ENCODE results near the gene STARD3NL.
"Not testable (repeated sequence)": the region's sequence is repeated elsewhere in the genome, so short reads cannot be mapped to it uniquely, and the experiment has no call there.

STARD3NL gene, protein sequence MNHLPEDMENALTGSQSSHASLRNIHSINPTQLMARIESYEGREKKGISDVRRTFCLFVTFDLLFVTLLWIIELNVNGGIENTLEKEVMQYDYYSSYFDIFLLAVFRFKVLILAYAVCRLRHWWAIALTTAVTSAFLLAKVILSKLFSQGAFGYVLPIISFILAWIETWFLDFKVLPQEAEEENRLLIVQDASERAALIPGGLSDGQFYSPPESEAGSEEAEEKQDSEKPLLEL

DNA sequence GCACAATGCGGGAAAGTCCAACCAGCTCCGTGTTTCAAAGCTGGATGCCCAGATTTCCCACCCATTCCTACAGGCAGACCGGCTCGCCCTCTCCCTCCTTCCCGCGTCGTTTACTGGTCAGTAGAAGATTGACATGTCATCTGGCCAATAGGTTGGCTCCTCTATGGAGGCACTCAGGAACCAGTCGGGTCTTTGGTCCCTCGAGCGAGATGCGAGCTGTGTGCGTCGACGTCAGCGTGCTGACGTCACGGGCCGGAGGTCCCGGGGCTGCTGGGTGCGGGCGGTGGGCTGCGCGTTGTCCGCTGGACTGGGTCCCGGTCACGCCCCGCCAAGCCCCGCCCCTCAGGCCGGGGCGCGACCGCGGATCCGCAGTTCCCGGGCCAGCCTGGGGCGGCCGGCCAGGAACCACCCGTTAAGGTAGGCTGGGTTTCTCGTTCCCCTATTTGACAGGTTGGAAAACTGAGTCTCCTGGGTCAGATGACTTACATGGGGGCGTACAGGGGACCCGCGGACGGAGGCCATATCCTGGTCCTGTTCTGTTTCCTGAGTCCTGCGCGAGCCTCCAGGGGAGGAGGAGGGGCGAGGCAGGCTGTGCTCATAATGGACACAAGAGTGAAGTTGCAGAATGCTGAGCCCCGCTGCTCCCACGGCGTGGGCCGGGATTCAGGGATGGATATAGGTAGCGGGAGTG lies at the start of gene STARD3NL:
Gene STARD3NL (plus strand): TSS at position 242 of the 691 bp plus-strand sequence. CDS start 29,260 bp downstream, outside the sequence.
- peak; percentile 91 for DNase-seq

DNA sequence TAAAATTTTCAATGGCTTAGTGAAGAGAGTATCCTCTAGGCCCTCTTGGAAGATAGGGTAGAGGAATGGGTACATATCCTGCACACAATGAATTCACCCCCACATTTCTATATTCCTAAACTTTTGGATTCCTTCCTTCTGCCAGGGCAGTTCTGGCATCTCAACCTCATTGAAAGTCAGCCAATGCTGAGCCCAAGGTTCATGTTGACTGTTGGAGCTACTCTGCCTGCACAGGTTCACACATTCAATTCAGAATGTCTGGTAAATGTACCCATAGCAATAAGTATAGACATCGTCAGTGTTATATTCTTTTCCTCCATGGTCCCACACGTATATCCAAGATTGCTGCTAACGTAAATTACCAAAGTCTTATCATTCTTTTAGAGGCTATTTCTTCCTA lies 48.9 kb upstream of the STARD3NL start:
- DNase-seq, result no peak

DNA sequence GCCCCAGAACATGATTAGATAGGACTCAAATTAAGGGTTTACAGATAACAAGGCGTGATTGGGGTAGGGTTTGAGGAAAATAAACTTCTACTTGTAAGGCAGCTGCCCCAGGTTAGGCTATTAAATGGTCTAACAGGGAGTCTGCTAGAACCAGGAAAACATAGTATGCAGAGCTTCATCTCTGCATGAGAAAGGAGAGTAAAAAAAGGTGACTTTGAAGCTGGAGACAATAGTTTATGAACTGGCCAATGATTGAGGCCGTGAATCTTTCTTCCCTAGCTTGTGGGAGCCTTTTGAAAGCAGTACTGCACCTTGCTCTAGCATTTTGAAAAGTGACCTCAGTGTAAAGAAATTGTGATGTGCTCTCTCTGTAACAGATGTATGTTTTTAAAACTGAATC lies 48.5 kb upstream of the STARD3NL start:
- no peak for DNase-seq

DNA sequence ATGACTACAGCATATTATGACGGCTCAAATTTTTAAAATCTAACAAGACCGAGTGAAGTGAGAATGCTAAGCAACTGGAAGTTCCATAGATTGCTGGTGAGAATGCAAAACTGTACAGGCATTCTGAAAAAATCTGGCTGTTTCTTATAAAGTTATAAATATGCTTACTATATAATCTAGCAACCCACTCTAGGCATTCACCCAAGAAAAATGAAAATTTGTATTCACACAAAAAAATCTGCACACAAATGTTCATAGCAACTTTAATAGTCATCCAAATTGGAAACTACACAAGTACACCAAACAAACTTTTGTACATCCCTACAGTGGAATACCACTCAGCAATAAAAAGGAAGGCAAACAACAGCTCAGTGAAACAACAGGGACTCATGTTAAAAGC lies 39.9 kb upstream of the STARD3NL start:
- DNase-seq, result no peak

DNA sequence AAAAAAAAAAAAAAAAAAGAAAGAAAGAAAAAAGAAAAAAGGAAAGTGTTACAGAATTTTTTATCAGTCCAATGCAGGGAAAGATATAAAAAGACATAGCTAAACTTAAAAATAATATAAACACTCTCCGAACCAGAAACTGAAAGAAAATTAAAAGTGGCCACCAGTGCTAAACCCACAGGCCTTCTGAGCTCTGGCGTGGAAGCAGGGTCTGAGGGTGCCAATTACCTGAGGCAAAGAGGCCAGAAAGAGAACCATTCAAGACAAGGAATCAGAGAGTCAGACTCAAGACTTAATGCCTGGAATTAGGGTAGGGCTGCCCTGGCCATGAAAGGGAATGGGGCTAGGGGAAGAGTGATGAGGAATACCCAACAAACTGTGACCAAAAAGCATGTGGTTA lies 36.9 kb upstream of the STARD3NL start:
- no peak for DNase-seq

DNA sequence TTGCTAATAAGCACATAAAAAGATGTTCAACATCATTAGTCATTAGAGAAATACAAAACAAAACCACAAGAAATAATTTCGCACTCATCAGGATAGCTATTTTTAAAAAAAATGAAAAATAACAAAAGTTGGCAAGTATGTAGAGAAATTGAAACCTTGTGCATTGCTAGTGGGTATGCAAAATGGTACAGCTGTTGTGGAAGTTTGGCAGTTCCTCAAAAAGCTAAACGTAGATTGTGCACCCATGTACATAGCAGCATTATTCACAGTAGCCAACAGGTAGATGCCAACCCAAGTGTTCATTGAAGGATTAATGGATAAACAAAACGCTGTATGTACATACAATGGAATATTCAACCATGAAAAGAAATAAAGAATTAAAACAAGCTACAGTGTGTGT lies 35.3 kb upstream of the STARD3NL start:
- DNase-seq, result no peak

DNA sequence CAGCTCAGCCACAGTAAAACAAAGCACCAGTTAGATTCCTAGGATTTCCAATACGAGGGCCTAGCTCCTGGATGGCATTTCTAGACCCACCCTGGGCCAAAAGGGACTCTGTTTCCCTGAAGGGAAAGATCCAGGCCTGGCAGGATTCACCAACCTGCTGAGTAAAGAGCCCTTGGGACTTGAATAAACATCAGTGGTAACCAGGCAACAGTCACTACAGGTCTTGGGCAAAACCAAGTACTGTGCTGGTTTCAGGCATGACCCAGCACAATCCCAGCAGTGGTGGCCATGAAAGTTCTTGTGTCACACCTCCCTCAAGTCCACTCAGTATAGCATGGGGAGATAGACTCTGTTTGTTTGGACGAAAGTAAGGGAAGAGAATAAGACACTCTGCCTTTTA lies 31.0 kb upstream of the STARD3NL start:
- DNase-seq, result no peak

DNA sequence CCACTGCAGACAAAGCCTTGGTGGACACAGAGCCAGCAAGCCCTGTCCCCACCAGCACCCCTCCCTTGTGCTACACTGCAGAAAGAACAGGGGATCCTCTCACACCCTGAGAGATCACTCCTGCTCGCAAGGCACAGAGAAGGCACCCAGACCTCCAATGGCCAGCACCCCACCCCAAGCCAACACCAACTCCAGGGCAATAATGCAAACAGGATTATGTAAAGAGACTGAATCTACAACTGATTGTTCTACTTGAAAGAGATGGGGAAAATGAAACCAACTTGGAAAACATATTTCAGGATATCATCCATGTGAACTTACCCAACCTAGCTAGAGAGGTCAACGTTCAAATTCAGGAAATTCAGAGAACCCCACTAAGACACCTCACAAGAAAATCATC lies 26.5 kb upstream of the STARD3NL start:
- DNase-seq, result no peak

DNA sequence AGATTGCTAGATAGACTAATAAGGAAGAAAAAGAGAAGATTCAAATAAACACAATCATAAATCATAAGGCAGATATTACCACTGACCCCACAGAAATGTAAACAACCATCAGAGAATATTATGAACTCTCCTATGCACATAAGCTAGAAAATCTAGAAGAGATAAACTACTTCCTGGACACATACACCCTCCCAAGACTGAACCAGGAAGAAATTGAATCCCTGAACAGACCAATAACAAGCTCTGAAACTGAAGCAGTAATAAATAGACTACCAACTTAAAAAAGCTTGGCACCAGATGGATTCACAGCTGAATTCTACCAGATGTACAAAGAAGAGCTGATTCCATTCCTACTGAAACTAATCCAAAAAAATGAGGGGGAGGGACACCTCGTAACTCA lies 24.5 kb upstream of the STARD3NL start:
- no peak for DNase-seq

DNA sequence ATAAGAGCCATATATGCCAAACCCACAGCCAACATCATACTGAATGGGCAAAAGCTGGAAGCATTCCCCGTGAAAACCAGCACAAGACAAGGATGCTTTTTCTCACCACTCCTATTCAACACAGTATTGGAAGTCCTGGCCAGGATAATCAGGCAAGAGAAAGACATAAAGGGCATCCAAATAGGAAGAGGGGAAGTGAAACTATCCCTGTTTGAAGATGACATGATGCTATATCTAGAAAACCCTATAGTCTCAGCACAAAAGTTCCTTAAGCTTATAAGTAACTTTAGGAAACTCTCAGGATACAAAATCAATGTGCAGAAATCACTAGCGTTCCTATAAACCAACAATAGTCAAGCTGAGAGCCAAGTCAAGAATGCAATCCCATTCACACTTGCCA lies 23.8 kb upstream of the STARD3NL start:
- no peak for DNase-seq

DNA sequence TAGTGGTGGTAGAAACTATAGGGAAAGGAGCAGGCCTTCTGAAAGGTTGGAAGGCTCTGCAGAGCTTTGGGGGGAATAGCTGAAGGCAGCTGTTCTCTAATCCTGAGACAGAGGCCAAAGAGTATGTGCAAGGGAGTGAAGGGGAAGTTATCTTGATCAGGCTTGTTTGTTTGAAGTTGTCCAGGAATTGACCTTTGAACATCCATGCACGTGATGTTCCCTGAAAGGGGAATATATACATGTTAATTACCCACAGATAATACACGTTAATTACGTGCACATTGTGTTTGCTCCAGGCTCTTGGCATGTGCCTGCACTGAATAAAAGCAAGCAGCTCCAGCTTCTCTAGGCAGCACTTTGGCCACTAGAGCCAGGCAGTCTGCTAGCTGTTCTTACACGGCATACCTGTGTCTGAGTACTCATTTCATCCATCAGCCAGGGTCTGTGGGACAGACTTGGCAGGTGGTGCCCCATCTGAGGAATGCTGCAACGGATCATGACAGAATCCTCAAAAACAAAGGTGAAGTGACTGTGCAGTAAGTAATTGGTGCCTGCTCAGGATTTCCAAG lies 18.0 kb upstream of the STARD3NL start:
- DNase-seq, result no peak

DNA sequence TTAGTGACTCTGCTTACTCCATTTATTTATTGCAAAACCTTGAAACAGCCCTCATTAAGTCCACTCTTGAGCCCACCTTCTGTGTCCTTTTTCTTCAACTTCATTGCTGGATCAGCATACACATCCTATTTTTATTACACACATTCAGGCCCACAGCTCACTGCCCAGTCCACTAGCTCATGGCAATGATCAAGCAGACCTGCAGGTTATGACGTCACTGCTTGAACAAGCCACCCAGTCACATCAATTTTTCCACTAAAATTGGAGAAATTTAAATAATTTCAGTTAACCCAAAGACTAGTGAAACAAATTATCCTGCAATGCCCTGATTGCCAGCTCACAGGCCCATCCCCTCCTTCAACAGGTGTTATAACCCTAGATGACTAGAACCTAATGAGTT lies 16.0 kb upstream of the STARD3NL start:
- DNase-seq, result no peak

DNA sequence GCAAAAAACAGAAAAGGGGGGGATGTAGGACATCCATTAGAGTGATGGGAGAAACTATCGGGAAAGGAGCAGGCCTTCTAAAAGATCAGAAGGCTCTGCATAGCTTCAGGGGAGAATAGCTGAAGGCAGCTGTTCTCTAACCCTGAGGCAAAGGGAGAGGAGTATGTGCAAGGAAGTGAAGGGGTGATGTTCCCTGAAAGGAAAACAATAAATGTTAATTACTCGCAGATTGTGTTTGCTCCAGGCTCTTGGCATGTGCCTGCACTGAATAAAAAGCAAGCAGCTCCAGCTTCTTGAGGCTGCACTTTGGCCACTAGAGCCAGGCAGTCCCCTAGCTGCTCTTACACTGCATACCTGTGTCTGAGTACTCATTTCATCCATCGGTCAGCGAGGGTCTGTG lies 14.4 kb upstream of the STARD3NL start:
- no peak for DNase-seq

DNA sequence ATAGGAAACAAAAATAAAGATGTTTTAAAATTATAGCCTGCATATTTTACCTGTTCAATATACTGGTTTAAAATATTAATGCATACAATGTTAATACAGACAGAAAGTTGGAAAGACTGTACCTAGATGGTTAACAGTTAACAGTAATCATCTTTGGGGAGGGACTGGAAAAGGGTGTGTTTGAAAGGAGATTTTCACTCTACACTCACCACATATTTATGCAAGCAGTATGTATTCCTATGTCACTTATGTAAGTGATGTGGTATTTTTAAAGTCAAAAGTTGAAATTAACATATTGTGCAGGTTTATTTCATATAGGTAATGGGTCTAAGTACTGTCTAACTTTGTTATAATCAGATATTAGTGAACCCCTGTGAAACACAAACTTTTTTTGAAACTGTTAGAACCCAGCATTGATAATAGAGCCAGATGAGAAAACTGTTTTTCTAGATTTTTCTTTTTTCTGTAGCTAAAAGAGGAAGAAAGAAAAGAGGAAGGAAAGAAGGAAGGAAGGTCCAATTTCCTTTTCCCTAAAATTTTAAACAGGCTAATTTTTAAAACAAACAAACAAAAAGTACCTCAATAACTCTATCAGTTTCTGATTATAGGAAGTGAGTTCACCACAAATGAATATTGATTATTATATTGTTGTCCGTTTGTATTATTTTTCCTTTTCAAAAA lies 9.0 kb upstream of the STARD3NL start:
- no peak for DNase-seq

DNA sequence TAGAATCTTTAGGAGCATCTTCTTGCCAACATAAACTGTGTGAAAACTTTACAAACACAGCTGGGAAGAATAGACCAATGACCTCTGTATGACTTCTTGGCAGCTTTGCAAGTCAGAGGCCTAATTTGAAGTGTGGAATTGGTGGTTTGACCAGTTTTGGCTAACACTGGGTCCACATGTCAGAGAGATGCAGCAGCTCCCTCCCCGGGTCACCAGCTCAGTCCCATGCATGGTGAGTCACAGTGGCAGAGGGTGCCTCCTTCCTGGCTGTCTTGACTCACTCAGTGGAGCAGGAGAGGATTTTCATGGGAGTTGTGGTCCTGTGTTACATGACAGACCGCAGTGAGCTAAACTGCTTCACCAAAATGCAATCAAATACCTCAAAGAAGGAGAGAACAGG lies 8.2 kb upstream of the STARD3NL start:
- DNase-seq, result no peak

DNA sequence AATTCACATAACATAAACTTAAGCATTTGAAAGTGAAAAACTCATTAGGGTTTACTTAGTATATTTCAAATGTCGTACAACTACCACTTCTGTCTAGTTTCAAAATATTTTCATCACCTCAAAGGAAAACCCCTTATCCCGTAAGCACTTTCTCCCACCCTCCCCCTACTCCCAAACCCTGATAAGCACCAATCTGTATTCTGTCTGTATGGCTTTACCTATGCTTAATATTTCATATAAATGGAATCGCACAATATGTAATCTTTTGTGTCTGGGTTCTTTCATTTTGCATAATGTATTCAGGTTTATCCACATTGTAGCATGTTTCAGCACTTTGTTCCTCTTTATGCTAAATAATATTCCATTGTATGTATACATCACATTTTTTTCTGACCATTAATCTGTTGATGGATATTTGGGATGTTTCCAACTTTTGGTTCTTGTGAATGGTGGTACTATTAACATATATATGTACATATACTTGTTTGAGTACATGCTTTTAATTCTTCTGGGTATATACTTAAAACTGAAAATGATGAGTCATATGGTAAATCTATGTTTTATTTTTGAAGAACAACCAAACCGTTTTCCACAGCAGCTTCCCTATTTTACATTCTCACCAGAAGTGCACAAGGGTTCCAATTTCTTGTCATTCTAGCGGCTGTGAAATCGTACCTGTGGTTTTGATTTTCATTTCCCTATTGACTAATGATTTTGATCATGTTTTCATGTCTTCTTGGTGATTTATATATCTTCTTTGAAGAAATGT lies 6.2 kb upstream of the STARD3NL start:
- no peak for DNase-seq

DNA sequence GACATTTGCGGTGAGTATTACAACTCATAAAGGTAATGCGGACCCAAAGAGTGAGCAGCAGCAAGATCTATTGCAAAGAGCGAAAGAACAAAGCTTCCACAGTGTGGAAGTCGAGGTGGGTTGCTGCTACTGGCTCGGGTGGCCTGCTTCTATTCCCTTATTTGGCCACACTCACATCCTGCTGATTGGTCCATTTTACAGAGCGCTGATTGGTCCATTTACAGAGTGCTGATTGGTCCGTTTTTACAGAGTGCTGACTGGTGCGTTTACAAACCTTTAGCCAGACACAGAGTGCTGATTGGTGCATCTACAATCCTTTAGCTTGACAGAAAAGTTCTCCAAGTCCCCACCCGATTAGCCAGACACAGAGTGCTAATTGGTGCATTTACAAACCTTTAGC lies 2.5 kb upstream of the STARD3NL start:
- DNase-seq, result not testable (repeated sequence)

DNA sequence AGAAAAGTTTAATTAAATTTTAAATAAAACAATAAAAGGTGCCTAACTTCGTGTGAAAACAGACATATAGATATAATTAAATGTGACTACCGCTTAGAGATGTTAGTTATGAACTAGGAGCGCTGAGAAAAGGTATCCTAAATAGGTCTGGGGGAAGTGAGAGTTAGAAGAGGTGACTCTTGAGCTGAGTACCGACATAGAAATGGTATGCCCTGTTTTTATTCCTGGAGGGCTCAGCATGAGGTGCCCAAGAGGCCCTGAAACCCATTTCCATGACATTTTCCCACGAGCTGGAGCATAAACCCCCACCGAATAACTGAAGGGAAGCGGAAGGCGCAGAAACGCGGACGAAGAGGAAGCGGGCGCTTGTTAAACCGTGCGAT lies 433 bp upstream of the STARD3NL start:
- no peak for DNase-seq

DNA sequence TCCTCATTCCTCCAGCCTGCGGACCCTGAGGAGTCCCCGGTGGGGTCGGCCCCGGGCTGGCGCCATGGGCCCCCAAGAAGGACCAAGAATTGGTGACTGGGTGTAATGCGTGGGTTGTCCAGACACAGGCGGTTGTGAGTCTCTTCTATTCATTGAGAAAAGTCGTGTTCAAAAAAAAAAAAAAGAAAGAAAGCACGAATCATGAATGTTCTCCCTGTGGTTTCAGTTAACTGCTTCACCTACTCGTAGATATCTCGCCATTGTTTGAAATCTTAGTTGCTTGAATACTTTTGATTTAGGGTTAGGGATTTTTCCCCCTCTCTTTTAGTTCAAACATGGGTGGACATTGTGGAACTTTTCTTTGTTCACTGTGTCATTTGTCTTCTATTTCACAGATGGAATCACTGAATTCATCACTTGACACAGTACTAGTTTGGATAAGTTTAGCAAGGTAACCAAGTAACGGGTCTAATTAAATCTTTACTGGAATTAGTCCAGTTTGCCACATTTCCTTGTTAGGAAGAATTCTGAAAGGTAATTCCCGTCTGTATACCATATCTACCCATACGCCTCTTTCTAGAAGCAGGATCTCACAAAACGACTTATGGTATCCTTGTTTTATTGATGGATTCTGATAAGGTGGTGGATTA lies 775 bp downstream of the STARD3NL start:
- no peak for DNase-seq

DNA sequence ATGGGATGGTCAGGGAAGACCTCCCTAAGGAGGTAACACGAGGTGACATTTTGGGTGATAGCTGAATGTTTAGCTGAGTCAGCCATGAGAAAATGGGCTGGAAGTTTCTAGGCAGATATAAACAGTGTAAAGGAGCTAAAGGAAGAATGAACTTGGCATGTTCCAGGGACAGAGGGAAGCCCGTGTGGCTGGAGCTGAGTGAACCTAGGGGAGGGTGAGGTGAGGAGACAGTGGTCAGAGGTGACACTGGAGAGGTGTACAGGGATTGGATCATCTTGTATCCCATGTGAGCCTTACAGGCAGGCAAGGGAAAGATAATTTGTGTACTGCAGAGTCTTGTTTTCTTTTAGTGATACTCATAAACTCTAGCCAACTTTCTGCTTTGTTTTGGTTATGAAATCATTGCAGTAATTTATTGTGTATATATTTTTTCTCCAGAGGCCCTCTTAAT lies 1.8 kb downstream of the STARD3NL start:
- no peak for DNase-seq

DNA sequence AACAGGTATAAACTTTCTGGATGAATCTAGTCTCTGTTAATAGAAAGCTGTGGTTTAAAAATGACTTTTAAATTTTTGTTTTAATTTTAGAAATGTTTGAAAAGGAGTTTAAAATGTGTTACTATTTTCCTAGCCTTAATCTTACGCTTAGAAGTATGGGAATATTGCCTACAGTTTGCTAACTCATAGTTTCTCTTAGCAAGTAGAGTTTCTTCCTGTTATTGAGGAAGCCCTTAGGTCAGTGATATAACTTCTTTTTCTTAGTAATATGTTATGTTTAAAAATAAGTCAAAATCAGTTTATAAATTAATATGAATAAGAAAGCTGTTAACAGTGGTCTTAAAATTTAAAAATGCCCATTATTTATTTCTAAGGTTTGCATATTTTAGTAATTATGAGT lies 3.1 kb downstream of the STARD3NL start:
- no peak for DNase-seq

DNA sequence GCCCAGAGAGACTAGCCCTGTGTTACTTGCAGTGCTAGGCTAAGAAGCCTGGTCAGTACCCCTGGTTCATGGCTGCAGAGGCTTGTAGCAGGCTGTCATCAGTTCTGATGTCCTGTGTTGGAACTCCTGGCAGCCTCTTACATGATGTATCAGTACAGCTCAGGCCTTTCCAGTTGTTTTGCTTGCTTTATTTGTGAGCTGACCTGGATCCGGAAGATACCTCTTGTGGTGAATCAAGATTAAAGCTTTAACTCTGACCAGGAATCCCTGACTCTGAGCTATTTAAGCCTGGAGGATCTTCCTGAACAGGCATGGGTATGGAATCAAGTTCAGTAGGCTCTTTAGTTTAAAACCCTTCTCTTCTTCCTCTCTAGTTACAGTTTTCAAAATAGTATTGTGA lies 4.4 kb downstream of the STARD3NL start:
- DNase-seq, result no peak
